HUES64 (cell line): Measurements from ENCODE around the gene TULP4. TPM values are rescaled to one million over a fixed set of nuclear protein-coding genes. Genes with fewer than 3 reads are reported as not detected.
A peak's percentile ranks its signal among the peaks of the same experiment; 100 is the strongest.

ENCODE experiments used
- H3K27ac ChIP-seq: 2 replicates; pipeline ENCODE4 v1.7.0; 2013; ENCODE audit warnings: low read depth, low read length, inconsistent platforms
- H3K27me3 ChIP-seq: 2 replicates; pipeline ENCODE4 v1.6.1; 2013; ENCODE audit warnings: mild to moderate bottlenecking, low read length; ENCODE audit not compliant: insufficient read depth
- H3K36me3 ChIP-seq: 2 replicates; pipeline ENCODE4 v1.6.1; 2013; ENCODE audit warnings: mild to moderate bottlenecking, low read length; ENCODE audit not compliant: insufficient read depth
- H3K4me1 ChIP-seq: 2 replicates; pipeline ENCODE4 v1.6.1; 2013; ENCODE audit warnings: mild to moderate bottlenecking, low read length, moderate library complexity; ENCODE audit not compliant: insufficient read depth
- H3K4me3 ChIP-seq: 2 replicates; pipeline ENCODE4 v1.5.1; 2013; ENCODE audit warnings: mild to moderate bottlenecking, low read length, moderate library complexity
- H3K9ac ChIP-seq: 2 replicates; pipeline ENCODE4 v1.6.1; 2013; ENCODE audit warnings: mild to moderate bottlenecking, low read depth, low read length
- H3K9me3 ChIP-seq: 2 replicates; pipeline ENCODE4 v1.6.1; 2013; ENCODE audit warnings: low read depth, low read length; ENCODE audit not compliant: insufficient read depth
- WGBS: fragments of 150-250, 120-280 bp; methylation state at CpG from one replicate; pipeline ENCODE4 v1.1.7; 2013; ENCODE audit warnings: missing lambda C conversion rate; 5-methylcytosine and 5-hydroxymethylcytosine counted together
- polyA plus RNA-seq, 2 experiments: library from polyadenylated mRNA; stranded (reverse); fragments of 50-300 nt; gene quantifications; one replicate each; pipeline ENCODE4 v1.2.3, GENCODE V29; 2013

TULP4 gene
- polyA plus RNA-seq (2013, experiment 1 of 2) = 14.5 TPM
- 16.9 TPM for polyA plus RNA-seq (2013, experiment 2 of 2)

- Histone ChIP-seq H3K9me3 (peaks cover 16% of the 10 kb centered on the region), H3K4me1 (peaks cover 4% of the 10 kb centered on the region; the same call in 1 of the 2 replicates), H3K4me3 (no peak within 1 kb of the TSS), H3K9ac (no peak within 1 kb of the TSS), H3K36me3 (peaks cover 51% of the 10 kb centered on the region), H3K27ac (no peak within 1 kb of the TSS), H3K27me3 (no peaks in the 10 kb centered on the region)
- WGBS = 74% methylated on average over 5 of the region's 6 CpGs
Observed at GRCh38 chr6:158312165-158312564, at the start of gene TULP4. TULP4 (plus strand) TSS chr6:158312465; CDS start chr6:158314017, 1,552 bp downstream.

GRCh38 chr6:158262755-158263154, 49.5 kb upstream of the TULP4 start:
- Histone ChIP-seq H3K27me3 (no peaks in the 10 kb centered on the region), H3K36me3 (peaks cover 13% of the 10 kb centered on the region), H3K27ac (no peak overlapping the region), H3K4me1 (0 out of 2 replicates have a peak, but pooled peaks cover 7% of the 10 kb centered on the region), H3K9me3 (no peaks in the 10 kb centered on the region), H3K4me3 (no peak overlapping the region), H3K9ac (no peak overlapping the region)
- WGBS = 84% methylated on average over 4 of the region's 5 CpGs

GRCh38 chr6:158264180-158264579, 48.1 kb upstream of the TULP4 start:
- H3K4me3 ChIP-seq = no peak overlapping the region
- WGBS = 93% methylated on average over 8 of the region's 10 CpGs
- H3K27ac ChIP-seq = no peak overlapping the region
- H3K9me3 ChIP-seq = no peaks in the 10 kb centered on the region
- H3K4me1 ChIP-seq = peaks cover 12% of the 10 kb centered on the region
- no peak overlapping the region for H3K9ac ChIP-seq
- no peaks in the 10 kb centered on the region for H3K27me3 ChIP-seq
- peaks cover 13% of the 10 kb centered on the region for H3K36me3 ChIP-seq

GRCh38 chr6:158266131-158266530, 46.1 kb upstream of the TULP4 start:
- peaks cover 13% of the 10 kb centered on the region for H3K36me3 ChIP-seq
- H3K4me1 ChIP-seq = peaks cover 18% of the 10 kb centered on the region
- H3K27me3 ChIP-seq = no peaks in the 10 kb centered on the region
- no peak overlapping the region for H3K4me3 ChIP-seq
- no peak overlapping the region for H3K27ac ChIP-seq
- no peak overlapping the region for H3K9ac ChIP-seq
- no peaks in the 10 kb centered on the region for H3K9me3 ChIP-seq
- 90% methylated on average over 9 of the region's 9 CpGs for WGBS

GRCh38 chr6:158268361-158269147, 43.7 kb upstream of the TULP4 start:
- Histone ChIP-seq H3K4me3 (no peak overlapping the region), H3K36me3 (peaks cover 7% of the 10 kb centered on the region), H3K27me3 (no peaks in the 10 kb centered on the region), H3K4me1 (peaks cover 18% of the 10 kb centered on the region), H3K9ac (no peak overlapping the region), H3K27ac (no peak overlapping the region), H3K9me3 (no peaks in the 10 kb centered on the region)
- 90% methylated on average over 2 of the region's 2 CpGs for WGBS

- Histone ChIP-seq H3K27ac (0 out of 2 replicates have a peak overlapping the region, but pooled peaks have one; percentile 7), H3K36me3 (peaks cover 7% of the 10 kb centered on the region), H3K27me3 (no peaks in the 10 kb centered on the region), H3K9me3 (no peaks in the 10 kb centered on the region), H3K4me3 (no peak overlapping the region), H3K4me1 (peaks cover 13% of the 10 kb centered on the region), H3K9ac (no peak overlapping the region)
- 68% methylated on average over 3 of the region's 3 CpGs for WGBS
Observed at GRCh38 chr6:158269657-158270056, 42.6 kb upstream of the TULP4 start.

DNA sequence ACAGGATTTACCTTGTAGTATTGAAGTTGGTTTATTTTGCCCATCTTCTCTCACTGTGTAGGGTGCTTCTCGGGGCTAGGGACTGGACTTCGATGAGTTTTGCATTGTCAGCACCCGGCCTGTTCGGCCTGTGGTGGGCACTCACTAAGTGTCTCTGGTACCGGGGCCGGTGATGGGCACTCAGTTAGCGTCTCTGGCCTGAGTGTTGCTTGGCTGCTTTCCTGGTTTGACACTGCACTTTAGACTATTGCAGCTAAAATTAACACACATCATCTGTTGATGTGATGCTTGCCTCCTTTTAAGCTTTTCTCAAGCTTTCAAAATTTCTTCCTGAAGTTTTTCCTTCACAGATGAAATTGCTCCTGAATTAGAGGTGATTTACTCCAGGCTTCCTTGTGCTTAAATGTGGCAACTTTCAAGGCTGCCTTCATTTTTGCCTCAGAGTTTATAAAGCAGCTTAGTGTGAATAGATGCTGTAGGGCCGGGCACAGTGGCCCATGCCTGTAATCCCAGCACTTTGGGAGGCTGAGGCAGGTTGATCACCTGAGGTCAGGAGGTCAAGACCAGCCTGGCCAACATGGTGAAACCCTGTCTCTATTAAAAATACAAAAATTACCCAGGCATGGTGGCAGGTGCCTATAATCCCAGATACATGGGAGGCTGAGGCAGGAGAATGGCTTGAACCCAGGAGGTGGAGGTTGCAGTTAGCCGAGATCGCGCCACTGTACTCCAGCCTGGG, 41.7 kb upstream of the TULP4 start:
- H3K36me3 ChIP-seq = peaks cover 7% of the 10 kb centered on the region
- H3K4me3 ChIP-seq = no peak overlapping the region
- H3K9ac ChIP-seq = no peak overlapping the region
- peaks cover 14% of the 10 kb centered on the region for H3K4me1 ChIP-seq
- no peaks in the 10 kb centered on the region for H3K9me3 ChIP-seq
- H3K27me3 ChIP-seq = no peaks in the 10 kb centered on the region
- no peak overlapping the region for H3K27ac ChIP-seq
- WGBS = 95% methylated on average over 11 of the region's 11 CpGs

DNA sequence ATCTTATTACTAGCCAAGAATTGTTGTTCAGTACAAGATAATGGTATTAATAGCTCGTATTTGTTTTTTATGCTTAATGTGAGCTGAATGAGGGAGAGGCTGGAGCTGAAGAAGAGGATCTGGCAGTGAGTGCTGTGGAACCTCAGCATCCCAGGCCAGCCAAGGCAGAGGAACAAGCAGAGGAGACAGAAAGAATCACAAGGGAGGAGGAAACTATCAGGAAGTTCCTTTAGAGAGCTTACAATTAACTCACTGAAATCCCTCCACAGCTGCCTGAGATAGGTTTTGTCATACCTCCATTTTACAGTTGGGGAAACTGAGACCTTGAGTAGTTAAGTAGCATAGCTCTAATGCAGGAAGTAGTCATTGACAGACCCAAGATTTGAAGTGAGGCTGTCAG, 39.9 kb upstream of the TULP4 start:
- Histone ChIP-seq H3K4me1 (peaks cover 14% of the 10 kb centered on the region), H3K27ac (no peak overlapping the region), H3K4me3 (no peak overlapping the region), H3K36me3 (peaks cover 4% of the 10 kb centered on the region), H3K27me3 (no peaks in the 10 kb centered on the region), H3K9me3 (no peaks in the 10 kb centered on the region), H3K9ac (no peak overlapping the region)
- 92% methylated on average over 1 of the region's 1 CpG for WGBS

- no peaks in the 10 kb centered on the region for H3K27me3 ChIP-seq
- H3K4me1 ChIP-seq = peaks cover 13% of the 10 kb centered on the region
- no peak overlapping the region for H3K27ac ChIP-seq
- no peak overlapping the region for H3K4me3 ChIP-seq
- no peaks in the 10 kb centered on the region for H3K36me3 ChIP-seq
- WGBS = 95% methylated on average over 2 of the region's 2 CpGs
- no peaks in the 10 kb centered on the region for H3K9me3 ChIP-seq
- H3K9ac ChIP-seq = no peak overlapping the region
Observed at GRCh38 chr6:158278004-158278403, 34.3 kb upstream of the TULP4 start.

- Histone ChIP-seq H3K4me1 (peaks cover 27% of the 10 kb centered on the region), H3K9ac (no peak overlapping the region), H3K27ac (no peak overlapping the region), H3K36me3 (no peaks in the 10 kb centered on the region), H3K4me3 (no peak overlapping the region), H3K9me3 (no peaks in the 10 kb centered on the region), H3K27me3 (no peaks in the 10 kb centered on the region)
- 94% methylated on average over 13 of the region's 13 CpGs for WGBS
Observed at GRCh38 chr6:158279615-158280014, 32.6 kb upstream of the TULP4 start.

DNA sequence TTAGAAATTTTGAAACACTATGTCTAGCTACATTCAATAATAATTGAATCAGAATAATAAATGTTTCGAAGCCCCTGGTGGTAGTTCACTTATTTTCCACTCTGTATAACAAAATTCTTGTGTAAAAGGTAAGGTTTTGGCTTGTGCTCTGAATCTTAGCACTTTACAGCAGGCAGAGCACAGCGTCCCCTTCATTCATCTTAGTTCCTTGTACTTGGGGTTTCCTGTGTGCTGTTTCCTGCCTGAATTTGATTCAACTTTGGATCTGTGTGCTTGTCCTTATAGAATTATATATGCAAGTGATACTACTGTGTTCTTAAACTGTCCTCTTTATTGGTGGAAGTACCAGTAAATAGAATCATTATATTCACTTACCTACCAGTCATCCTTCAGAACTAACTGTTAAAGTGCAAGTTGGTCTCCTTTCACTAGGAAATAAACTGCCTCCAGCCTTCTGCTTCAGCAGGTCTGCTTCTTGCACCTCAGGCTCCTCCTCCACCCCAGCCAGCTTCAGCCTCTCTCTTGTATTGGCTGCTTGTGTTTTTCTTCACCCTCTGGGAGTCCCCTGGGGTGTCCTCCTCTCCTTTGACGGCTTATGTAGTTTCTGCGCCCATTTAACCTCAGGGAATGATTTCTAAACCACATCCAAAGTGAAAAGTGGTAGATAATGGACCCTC, 28.8 kb upstream of the TULP4 start:
- peaks cover 42% of the 10 kb centered on the region for H3K4me1 ChIP-seq
- peak overlapping the region; percentile 83 for H3K27ac ChIP-seq
- H3K9me3 ChIP-seq = no peaks in the 10 kb centered on the region
- H3K4me3 ChIP-seq = 0 out of 2 replicates have a peak overlapping the region, but pooled peaks have one; percentile 2
- H3K27me3 ChIP-seq = no peaks in the 10 kb centered on the region
- peak overlapping the region; percentile 2; the same call in 1 of the 2 replicates for H3K9ac ChIP-seq
- 16% methylated on average over 3 of the region's 4 CpGs for WGBS
- no peaks in the 10 kb centered on the region for H3K36me3 ChIP-seq
